ENCODE data around the gene AGPAT4. TPM values are rescaled to one million over a fixed set of nuclear protein-coding genes. Genes with fewer than 3 reads are reported as not detected.

The AGPAT4 gene
- total RNA-seq, 2 donors from 2014 or later = 3.6 to 9.2 TPM

- Histone ChIP-seq H3K4me1 (no peaks in the 10 kb centered on the region), H3K27ac (no peak overlapping the region), H3K9ac (ENCODE audit: low read depth in 2 of 2, low read length in 2 of 2) (no peak overlapping the region), H3K36me3 (no peaks in the 10 kb centered on the region), H3K4me3 (no peak overlapping the region), H3K27me3 (no peaks in the 10 kb centered on the region), H3K9me3 (no peaks in the 10 kb centered on the region)
- no peak for TF ChIP-seq CTCF (IDR thresholded peaks at IDR 0.05)
- DNase-seq = no peak
- intact Hi-C loops (cut with DNase I) = loop anchor here (5.0 kb wide), 1 partner anchor 219 kb away; no protein-coding TSS in a partner anchor
These were observed 120.1 kb downstream of the AGPAT4 start for GRCh38 chr6:161153725-161154124.

GRCh38 chr6:161152907-161153662, 120.8 kb downstream of the AGPAT4 start:
- Histone ChIP-seq H3K4me1 (no peaks in the 10 kb centered on the region), H3K9ac (ENCODE audit: low read depth in 2 of 2, low read length in 2 of 2) (no peak overlapping the region), H3K27ac (no peak overlapping the region), H3K4me3 (no peak overlapping the region), H3K36me3 (no peaks in the 10 kb centered on the region), H3K9me3 (no peaks in the 10 kb centered on the region), H3K27me3 (no peaks in the 10 kb centered on the region)
- peak; percentile 21 for TF ChIP-seq CTCF (IDR thresholded peaks at IDR 0.05)
- intact Hi-C loops (cut with DNase I) = loop anchor here (5.0 kb wide), 1 partner anchor 219 kb away; no protein-coding TSS in a partner anchor
- no peak for DNase-seq

- no peak for TF ChIP-seq CTCF (IDR thresholded peaks at IDR 0.05)
- DNase-seq = no peak
- Histone ChIP-seq H3K27me3 (no peaks in the 10 kb centered on the region), H3K27ac (no peak overlapping the region), H3K9me3 (no peaks in the 10 kb centered on the region), H3K4me1 (no peaks in the 10 kb centered on the region), H3K9ac (ENCODE audit: low read depth in 2 of 2, low read length in 2 of 2) (no peak overlapping the region), H3K4me3 (no peak overlapping the region), H3K36me3 (no peaks in the 10 kb centered on the region)
- intact Hi-C loops (cut with DNase I) = loop anchor here (5.0 kb wide), 1 partner anchor 220 kb away; no protein-coding TSS in a partner anchor
These were observed 121.4 kb downstream of the AGPAT4 start for GRCh38 chr6:161152527-161152862.

GRCh38 chr6:161151660-161152526, 122.0 kb downstream of the AGPAT4 start:
- H3K27ac ChIP-seq = no peak overlapping the region
- no peaks in the 10 kb centered on the region for H3K36me3 ChIP-seq
- intact Hi-C loops (cut with DNase I) = loop anchor here (5.0 kb wide), 1 partner anchor 220 kb away; no protein-coding TSS in a partner anchor
- no peak overlapping the region for H3K4me3 ChIP-seq
- no peak overlapping the region for H3K9ac ChIP-seq (ENCODE audit: low read depth in 2 of 2, low read length in 2 of 2)
- no peak for DNase-seq
- H3K9me3 ChIP-seq = no peaks in the 10 kb centered on the region
- TF ChIP-seq CTCF (IDR thresholded peaks at IDR 0.05) = no peak
- H3K4me1 ChIP-seq = no peaks in the 10 kb centered on the region
- no peaks in the 10 kb centered on the region for H3K27me3 ChIP-seq

- DNase-seq = no peak
- intact Hi-C loops (cut with DNase I) = loop anchor here (5.0 kb wide), 1 partner anchor 221 kb away; no protein-coding TSS in a partner anchor
- no peak for TF ChIP-seq CTCF (IDR thresholded peaks at IDR 0.05)
- H3K36me3 ChIP-seq = no peaks in the 10 kb centered on the region
- no peaks in the 10 kb centered on the region for H3K9me3 ChIP-seq
- no peaks in the 10 kb centered on the region for H3K4me1 ChIP-seq
- no peaks in the 10 kb centered on the region for H3K27me3 ChIP-seq
- H3K9ac ChIP-seq (ENCODE audit: low read depth in 2 of 2, low read length in 2 of 2) = no peak overlapping the region
- H3K4me3 ChIP-seq = no peak overlapping the region
- H3K27ac ChIP-seq = no peak overlapping the region
These were observed 122.7 kb downstream of the AGPAT4 start for GRCh38 chr6:161151059-161151645.
